ENCODE results near the gene CNTFR.
"Not testable (repeated sequence)": the region's sequence is repeated elsewhere in the genome, so short reads cannot be mapped to it uniquely, and the experiment has no call there.

CNTFR gene

GRCh38 chr9:34554211-34555001 is 35.1 kb downstream of the CNTFR start:
- DNase-seq = no peak

- DNase-seq = no peak
These were observed 36.0 kb downstream of the CNTFR start for GRCh38 chr9:34553511-34554021.

DNA sequence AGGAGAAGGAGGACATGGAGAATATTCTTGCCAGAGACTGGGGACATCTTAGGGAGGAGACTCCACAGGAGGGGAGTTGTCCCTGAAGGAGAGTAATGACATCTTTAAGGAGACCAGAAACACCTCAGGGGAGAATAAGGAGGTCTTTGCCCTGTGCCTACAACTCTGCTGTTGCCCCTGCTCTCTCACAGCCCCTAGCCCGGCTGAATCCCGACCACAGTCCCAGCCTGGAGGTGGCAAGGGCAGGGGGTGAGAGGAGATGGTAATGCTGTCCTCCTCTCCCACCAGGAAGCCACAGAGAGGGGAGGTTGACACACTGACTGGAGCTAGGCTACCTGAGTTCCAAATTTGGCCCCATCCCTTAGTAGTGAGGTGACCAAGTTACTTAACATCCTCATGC is 36.5 kb downstream of the CNTFR start:
- DNase-seq = no peak

DNA sequence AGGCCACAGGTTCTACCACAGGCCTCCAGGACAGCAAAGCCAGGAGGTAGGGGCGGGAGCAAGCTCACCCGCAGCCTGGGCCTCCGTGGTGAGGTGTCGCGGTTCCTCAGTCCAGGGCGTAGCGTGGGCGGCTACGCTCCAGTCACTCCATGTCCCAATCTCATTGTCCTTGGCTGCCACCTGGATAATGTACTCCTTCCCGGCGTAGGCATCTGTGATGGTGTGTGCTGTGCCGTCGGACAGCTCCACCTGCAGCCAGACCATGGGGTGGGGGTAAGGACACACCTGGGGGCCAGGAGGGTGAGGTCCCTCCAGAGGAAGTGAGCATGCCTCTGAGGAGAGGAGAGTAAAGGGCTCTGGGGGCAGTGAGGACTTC is 36.9 kb downstream of the CNTFR start:
- DNase-seq = no peak

- DNase-seq = no peak
These were observed 37.5 kb downstream of the CNTFR start for GRCh38 chr9:34551751-34552605.

DNA sequence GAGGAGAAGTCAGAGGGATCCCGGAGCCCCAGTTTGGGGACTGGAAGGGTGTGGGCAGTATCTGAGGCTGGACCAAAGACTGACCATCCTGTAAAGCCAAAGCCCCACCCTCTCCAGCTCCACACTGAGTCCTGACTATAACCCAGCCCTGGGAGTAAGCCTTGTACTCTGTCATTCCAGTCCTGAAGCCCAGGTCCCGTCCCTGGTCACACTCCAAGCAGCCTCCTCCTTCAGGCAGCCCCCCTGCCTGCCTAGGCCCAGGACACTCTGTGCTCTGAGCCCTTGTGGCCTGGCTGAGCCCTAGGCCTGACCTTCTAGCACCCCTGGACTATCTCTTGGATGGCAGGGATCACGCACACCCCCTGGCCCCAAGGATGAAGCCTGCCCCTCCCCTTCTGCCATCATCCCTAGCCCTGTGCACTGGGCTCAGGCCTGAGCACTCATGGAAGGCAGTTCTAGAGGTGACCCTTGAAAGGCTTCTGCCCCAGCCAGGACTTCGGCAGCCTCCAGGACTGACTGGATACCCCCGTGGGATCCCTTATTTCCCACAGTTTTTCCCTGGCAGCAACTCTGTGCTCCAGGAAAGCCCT is 38.7 kb downstream of the CNTFR start:
- no peak for DNase-seq

- DNase-seq = no peak
These were observed 39.4 kb downstream of the CNTFR start for GRCh38 chr9:34550016-34550680.

- no peak for DNase-seq
These were observed 40.2 kb downstream of the CNTFR start for GRCh38 chr9:34549407-34549732.

GRCh38 chr9:34547960-34548611 is 41.4 kb downstream of the CNTFR start:
- DNase-seq = peak; percentile 51 to 56

DNA sequence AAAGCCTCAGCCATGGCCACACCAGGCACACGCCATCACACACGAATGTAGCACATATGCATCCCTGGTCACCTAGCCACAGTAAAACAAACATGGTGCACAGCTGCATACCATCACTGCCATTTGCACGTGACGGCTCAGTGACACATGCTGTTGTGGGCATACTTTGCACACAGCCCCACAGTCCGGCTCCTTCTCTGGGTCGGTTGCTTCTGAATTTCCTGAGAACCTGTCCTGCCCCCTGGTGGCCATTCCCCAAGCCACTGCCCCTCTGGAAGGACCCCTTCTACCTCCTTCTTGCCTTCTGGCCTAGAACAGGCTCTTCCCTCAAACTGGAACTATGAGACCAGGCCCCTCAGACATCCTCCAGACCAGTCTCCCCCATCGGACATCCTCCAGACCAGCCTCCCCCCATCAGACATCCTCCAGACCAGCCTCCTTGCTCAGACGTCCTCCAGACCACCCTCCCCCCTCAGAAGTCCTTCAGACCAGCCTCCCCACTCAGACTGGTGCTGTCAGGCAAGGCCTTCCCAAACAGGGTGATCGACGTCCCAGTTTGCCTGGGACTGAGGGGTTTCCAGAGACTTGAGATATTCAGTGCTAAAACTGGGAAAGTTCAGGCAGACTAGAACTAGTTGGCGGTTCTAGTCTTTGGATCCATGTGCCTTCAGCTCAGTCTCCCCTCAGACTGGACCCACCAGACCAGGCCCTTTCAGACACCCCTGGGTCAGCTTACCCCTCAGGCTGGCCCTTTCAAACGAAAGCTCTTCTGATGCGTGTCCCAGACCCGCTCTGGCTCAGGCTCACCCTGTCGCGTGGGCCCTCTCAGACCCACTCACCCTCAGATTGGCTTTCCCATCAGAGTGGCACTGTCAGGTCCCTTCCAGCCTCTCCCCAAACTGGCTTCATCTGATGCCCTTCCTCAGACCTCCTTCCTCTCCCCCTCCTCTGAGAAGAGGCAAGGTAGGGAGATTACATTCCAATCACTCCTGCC is 42.4 kb downstream of the CNTFR start:
- DNase-seq = peak; percentile 59 to 73

GRCh38 chr9:34546102-34546833 is 43.3 kb downstream of the CNTFR start:
- DNase-seq = no peak

GRCh38 chr9:34545497-34545896 is 44.0 kb downstream of the CNTFR start:
- no peak for DNase-seq

DNA sequence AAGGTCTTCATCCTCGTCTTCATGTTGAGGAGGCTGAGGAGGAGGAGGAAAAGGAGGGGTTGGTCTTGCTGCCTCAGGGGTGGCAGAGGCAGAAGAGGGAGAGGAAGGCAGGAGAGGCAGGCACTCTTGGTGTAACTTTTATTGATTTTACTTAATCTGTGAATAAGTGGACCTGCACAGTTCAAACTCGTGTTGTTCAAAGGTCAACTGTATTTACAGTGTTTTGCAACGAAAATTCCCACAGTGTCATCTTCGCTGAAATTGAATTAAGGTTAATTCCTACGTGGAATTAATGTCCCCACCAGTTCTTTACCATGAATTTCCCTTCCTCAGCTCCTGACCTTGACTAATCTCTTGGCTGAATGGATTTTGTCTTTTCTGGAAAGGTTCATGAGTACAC is 45.5 kb downstream of the CNTFR start:
- DNase-seq = no peak

- DNase-seq = no peak
These were observed 48.0 kb downstream of the CNTFR start for GRCh38 chr9:34541540-34541939.

GRCh38 chr9:34540827-34541226 is 48.7 kb downstream of the CNTFR start:
- DNase-seq = no peak

GRCh38 chr9:34536685-34537084 is 52.8 kb downstream of the CNTFR start:
- DNase-seq = no peak

DNA sequence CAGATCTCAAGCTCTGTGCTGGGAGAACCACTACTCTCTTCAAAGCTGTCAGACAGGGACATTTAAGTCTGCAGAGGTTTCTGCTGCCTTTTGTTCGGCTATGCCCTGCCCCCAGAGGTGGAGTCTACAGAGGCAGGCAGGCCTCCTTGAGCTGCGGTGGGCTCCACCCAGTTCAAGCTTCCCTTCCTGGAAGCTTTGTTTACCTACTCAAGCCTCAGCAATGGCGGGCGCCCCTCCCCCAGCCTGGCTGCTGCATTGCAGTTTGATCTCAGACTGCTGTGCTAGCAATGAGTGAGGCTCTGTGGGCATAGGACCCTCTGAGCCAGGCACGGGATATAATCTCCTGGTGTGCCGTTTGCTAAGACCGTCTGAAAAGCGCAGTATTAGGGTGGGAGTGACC is 57.5 kb downstream of the CNTFR start:
- not testable (repeated sequence) for DNase-seq

DNA sequence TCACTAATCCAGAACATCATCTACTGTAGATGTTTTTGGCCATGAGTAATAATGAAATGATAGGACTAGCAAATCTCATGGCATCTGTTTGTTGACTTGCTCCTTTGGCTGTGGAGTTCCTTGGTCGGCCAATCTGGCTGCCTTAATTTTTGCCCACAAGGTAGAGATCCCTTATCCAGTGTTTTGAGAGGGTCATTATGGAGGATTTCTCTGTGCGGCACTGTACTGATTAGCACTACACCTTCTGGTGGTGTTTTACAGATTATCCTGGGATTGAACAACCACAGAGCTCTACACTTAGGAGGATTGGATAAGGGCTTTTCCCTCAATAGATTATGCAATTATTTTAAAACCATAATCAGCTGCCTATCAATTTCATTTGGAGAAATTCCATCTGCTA is 63.5 kb downstream of the CNTFR start:
- no peak for DNase-seq

DNA sequence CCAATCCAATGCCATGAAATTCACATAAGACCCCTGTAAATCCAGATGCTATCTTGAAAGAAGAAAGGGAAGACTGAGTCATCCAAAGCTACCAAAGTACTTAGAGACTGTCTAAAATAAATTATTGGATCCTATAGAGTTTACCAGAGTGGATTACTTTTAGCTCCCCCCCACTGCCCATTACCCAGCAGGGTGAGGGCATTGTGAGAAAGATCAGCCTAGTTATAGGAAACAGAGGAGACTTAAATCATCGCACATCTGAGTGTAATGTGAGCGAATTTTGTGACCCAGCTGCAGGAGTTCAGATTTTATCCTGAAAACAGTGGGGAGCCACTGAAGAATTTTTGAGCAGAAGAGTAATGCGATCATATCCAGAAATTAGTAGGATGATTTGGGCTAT is 65.2 kb downstream of the CNTFR start:
- DNase-seq = no peak

- peak; percentile 91 to 93 for DNase-seq
These were observed 66.3 kb downstream of the CNTFR start, which contains the start of gene ENHO for GRCh38 chr9:34522971-34523797. Gene ENHO (minus strand): TSS chr9:34522990. CDS start chr9:34521695, 1,295 bp downstream.

Data from stimulated activated CD4-positive, alpha-beta T cell treated with anti-CD3 and anti-CD28 coated beads, Interleukin-2, amount 100 ng/mL, for 24 hours (primary cell).